ENCODE data around the gene ADD3. TPM values are rescaled to one million over a fixed set of nuclear protein-coding genes. Genes with fewer than 3 reads are reported as not detected.

Gene ADD3
- total and polyA plus RNA-seq, 8 donors, result 62.0 to 362 (median 322) TPM

- intact Hi-C loops (cut with DNase I), result no loop called here
Observed at GRCh38 chr10:109960682-109961081, 47.1 kb upstream of the ADD3 start.

GRCh38 chr10:109961174-109962001 is 46.4 kb upstream of the ADD3 start:
- no peaks in the 10 kb centered on the region for H3K36me3 ChIP-seq

More at GRCh38 chr10:109960682-109961081, 47.1 kb upstream of the ADD3 start:
- no peak for TF ChIP-seq CTCF (IDR thresholded peaks at IDR 0.05)
- H3K27me3 ChIP-seq, result no peaks in the 10 kb centered on the region
- H3K27ac ChIP-seq, result no peak overlapping the region
- ATAC-seq, result no peak
- no peaks in the 10 kb centered on the region for H3K36me3 ChIP-seq
- no peaks in the 10 kb centered on the region for H3K4me1 ChIP-seq
- no peaks in the 10 kb centered on the region for H3K9me3 ChIP-seq
- no peak for DNase-seq
- no peak overlapping the region for H3K4me3 ChIP-seq

GRCh38 chr10:109962247-109962646 is 45.5 kb upstream of the ADD3 start:
- DNase-seq (no peak), ATAC-seq (no peak)
- Histone ChIP-seq H3K27ac (no peak overlapping the region), H3K4me3 (no peak overlapping the region), H3K9me3 (no peaks in the 10 kb centered on the region), H3K4me1 (peaks cover 3 to 4% of the 10 kb centered on the region in 2 donors), H3K36me3 (no peaks in the 10 kb centered on the region), H3K27me3 (no peaks in the 10 kb centered on the region)
- intact Hi-C loops (cut with DNase I), result no loop called here
- TF ChIP-seq CTCF (IDR thresholded peaks at IDR 0.05), result no peak

More at GRCh38 chr10:109961174-109962001, 46.4 kb upstream of the ADD3 start:
- intact Hi-C loops (cut with DNase I), result no loop called here
- Histone ChIP-seq H3K4me1 (no peaks in the 10 kb centered on the region), H3K27ac (no peak overlapping the region), H3K4me3 (no peak overlapping the region), H3K9me3 (no peaks in the 10 kb centered on the region), H3K27me3 (no peaks in the 10 kb centered on the region)
- no peak for TF ChIP-seq CTCF (IDR thresholded peaks at IDR 0.05)
- DNase-seq (no peak), ATAC-seq (no peak)

GRCh38 chr10:109963439-109963838 is 44.3 kb upstream of the ADD3 start:
- no peak for ATAC-seq
- H3K36me3 ChIP-seq, result no peaks in the 10 kb centered on the region
- intact Hi-C loops (cut with DNase I), result no loop called here
- H3K4me1 ChIP-seq, result peaks cover 9 to 11% of the 10 kb centered on the region in 2 donors
- no peaks in the 10 kb centered on the region for H3K9me3 ChIP-seq
- H3K27me3 ChIP-seq, result no peaks in the 10 kb centered on the region
- DNase-seq, result no peak
- no peak overlapping the region for H3K27ac ChIP-seq
- TF ChIP-seq CTCF (IDR thresholded peaks at IDR 0.05), result no peak
- no peak overlapping the region for H3K4me3 ChIP-seq

GRCh38 chr10:109964318-109964717 is 43.5 kb upstream of the ADD3 start:
- no peaks in the 10 kb centered on the region for H3K27me3 ChIP-seq
- no peak for ATAC-seq
- intact Hi-C loops (cut with DNase I), result no loop called here
- no peak overlapping the region for H3K4me3 ChIP-seq
- no peak for DNase-seq
- H3K27ac ChIP-seq, result no peak overlapping the region
- peaks cover 9 to 11% of the 10 kb centered on the region in 2 donors for H3K4me1 ChIP-seq
- H3K9me3 ChIP-seq, result no peaks in the 10 kb centered on the region
- TF ChIP-seq CTCF (IDR thresholded peaks at IDR 0.05), result no peak
- H3K36me3 ChIP-seq, result no peaks in the 10 kb centered on the region

Data from left lung (tissue), 10 donors.